Activated CD4-positive, CD25-positive, alpha-beta regulatory T cell (primary cell): ENCODE measurements around the gene DDX41.

ENCODE experiments used
- DNase-seq, 4 experiments: peaks; one replicate each; lab custom pipeline; 2025; lab: John Stamatoyannopoulos, UW

Gene DDX41

GRCh38 chr5:177512736-177513380 is 3.9 kb downstream of the DDX41 start:
- no peak for DNase-seq

GRCh38 chr5:177511796-177512675 is 4.7 kb downstream of the DDX41 start:
- no peak for DNase-seq

GRCh38 chr5:177511181-177511580 is 5.6 kb downstream of the DDX41 start:
- no peak for DNase-seq

- DNase-seq: no peak
Observed at GRCh38 chr5:177510567-177511053, 6.2 kb downstream of the DDX41 start.

- no peak for DNase-seq
Observed at GRCh38 chr5:177509991-177510566, 6.7 kb downstream of the DDX41 start.

GRCh38 chr5:177509381-177509951 is 7.3 kb downstream of the DDX41 start, which contains the start of gene DOK3:
Gene DOK3 (minus strand): TSS chr5:177509826. CDS start chr5:177509540, 286 bp downstream.
- no peak for DNase-seq

GRCh38 chr5:177508837-177509236 is 7.9 kb downstream of the DDX41 start:
- DNase-seq: no peak

- DNase-seq: no peak
Observed at GRCh38 chr5:177508221-177508611, 8.5 kb downstream of the DDX41 start.

GRCh38 chr5:177507596-177508220 is 9.1 kb downstream of the DDX41 start:
- no peak for DNase-seq

GRCh38 chr5:177507165-177507564 is 9.6 kb downstream of the DDX41 start:
- no peak for DNase-seq

GRCh38 chr5:177505075-177505474 is 11.7 kb downstream of the DDX41 start:
- no peak for DNase-seq

GRCh38 chr5:177504086-177505056 is 12.4 kb downstream of the DDX41 start:
- DNase-seq: no peak

GRCh38 chr5:177503351-177504085 is 13.2 kb downstream of the DDX41 start:
- DNase-seq: no peak

- no peak for DNase-seq
Observed at GRCh38 chr5:177502886-177503285, 13.9 kb downstream of the DDX41 start.

- DNase-seq: no peak
Observed at GRCh38 chr5:177501874-177502678, 14.7 kb downstream of the DDX41 start.

- peak; percentile 70 to 83 (median 76) for DNase-seq
Observed at GRCh38 chr5:177500685-177501522, 15.9 kb downstream of the DDX41 start.

GRCh38 chr5:177499842-177500241 is 16.9 kb downstream of the DDX41 start:
- DNase-seq: no peak
